Cerebellar cortex (tissue), 1 donor: ENCODE results near the gene COL28A1.

ENCODE experiments used
- DNase-seq: peaks from one replicate; pipeline ENCODE4 v3.0.0-alpha.2; 2015; ENCODE audit warnings: low spot score

The COL28A1 gene

DNA sequence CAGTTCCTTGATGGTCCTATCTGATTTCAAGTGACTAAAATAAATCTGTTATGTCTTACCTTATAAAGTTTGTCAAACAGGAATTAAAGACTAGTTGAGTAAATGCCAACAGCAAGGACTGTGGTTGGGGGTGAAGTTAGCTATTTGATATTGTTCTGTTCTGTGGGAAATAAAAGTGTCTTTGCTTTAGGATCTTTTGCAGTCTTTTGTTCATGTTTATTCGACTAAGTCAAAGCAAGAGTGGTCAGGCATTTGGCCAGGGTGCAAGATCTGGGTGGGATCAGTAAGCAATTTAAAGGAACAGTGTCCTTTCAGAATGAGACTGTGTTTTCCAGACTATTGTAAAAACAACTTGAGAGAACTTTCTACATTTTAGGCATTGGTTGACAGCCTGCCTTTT is at the start of gene COL28A1:
Gene COL28A1, minus strand, starts transcription at position 183 of the 400 bp plus-strand sequence. CDS start 2,998 bp downstream, outside the sequence.
- DNase-seq: no peak

DNA sequence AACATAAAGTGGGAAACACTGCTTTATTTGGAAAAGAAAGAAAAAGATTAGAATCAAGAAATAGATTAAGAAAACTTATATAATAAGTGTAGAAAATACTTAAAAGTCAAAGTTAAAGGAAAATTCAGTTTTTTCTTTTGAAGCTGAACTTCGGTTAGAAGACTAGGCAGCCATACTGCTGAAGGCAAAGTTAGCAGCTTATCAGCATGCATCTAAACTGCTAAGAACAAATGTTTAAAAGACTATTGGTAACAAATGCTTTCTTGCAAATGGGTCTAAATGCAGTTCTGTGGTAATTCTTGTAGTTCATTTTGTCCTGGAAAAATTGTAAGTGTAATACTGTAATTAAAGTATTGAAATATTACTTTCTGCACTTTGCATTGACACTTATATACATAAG is 49.0 kb upstream of the COL28A1 start:
- DNase-seq: no peak

DNA sequence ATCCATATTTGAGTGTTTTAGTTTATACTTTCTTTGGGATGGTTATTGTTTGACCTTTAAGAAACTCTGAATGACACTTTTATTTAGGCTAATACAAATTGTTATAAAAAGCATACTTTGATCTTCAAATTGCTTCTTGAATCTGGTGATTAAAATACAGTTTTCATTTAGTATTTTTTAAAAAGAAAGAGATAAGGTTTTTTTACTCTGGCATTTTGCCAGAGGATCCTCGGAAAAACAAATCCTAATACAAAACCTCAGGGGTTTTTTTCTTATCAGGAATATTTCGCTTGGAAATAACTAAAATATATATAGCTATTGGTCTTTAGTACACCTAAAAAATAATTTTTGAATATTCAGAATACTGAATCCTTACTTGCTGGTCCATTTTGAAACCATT is 48.1 kb upstream of the COL28A1 start:
- DNase-seq: no peak

DNA sequence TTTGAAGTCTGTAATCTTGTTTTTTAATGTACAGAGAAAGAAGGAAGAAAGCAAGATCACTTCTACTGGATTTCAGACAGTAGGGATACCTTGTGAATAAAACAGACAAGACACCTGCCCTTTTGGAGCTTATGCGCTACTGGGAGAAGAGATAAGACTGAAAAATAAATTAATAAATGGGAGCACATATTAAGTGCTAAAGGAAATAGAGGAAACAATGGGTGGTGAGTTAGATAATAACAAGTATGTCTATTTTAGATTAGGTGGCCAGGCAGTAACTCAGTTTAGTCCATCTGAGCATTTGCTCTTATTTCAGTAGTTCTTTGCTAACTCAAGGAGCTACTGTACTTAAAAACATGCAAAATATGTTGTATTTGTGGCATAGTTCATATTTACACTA is 46.9 kb upstream of the COL28A1 start:
- DNase-seq: no peak

DNA sequence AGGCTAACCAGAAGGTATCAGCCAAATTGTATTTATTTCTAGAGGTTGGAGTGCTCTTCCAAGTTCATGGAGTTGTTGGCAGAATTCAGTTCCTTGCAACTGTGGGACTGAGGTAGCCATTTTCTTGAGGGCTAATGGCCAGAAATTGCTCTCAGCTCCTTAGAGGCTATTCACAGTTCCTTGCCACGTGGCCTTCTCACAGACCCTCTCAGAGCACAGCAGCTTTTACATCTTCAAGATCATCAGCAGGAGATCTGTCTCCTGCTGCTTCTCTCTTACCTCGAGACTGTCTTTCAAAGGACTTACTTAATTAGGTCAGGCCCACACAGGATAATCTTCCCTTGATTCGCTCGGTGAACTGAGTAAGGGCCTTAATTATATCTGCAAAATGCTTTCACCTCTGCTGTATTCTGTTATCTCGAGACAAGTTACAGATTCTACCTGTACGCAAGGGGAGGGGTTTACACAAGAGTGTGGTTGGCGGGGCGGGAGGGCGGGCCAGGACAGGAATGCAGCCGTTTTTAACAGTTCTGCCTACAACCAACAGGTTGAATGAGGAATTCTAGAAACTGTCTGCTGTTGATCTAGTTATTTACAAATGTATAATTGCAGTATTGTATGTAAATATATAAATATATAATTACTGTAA is 46.0 kb upstream of the COL28A1 start:
- DNase-seq: no peak

DNA sequence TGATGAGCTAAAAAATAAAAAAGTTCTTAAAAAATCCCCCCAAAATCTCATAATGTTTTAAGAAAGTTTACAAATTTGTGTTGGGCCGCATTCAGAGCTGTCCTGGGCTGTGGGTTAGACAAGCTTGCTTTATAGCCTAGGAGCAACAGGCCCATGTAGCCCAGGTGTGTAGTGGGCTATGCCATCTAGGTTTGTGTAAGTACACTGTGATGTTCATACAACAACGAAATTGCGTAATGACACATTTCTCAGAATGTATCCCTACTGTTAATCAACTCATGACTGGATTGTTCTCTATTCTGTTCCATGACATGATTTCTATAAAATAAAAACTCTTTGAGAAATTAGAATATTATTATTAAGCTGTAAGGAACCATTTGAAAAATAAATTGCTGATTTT is 44.0 kb upstream of the COL28A1 start:
- no peak for DNase-seq

DNA sequence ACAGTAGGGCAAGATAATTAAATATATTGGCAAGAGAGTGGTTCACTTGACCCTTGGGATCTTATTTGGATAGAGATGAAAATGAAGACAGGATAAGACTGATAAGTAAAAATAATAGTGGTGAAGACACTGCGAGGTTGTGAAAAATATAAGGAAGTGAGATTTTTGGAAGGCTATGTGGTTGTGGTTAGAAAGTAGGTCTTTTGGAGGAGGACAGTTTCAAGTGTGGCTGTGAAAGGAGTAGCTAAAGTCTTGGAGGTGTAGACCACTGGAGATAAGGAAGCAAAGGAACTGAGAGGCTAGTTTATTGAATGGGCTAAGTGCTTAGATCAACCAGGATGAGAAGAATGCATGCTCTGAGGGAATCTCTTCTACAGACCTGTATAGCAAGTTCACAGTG is 42.2 kb upstream of the COL28A1 start:
- no peak for DNase-seq

DNA sequence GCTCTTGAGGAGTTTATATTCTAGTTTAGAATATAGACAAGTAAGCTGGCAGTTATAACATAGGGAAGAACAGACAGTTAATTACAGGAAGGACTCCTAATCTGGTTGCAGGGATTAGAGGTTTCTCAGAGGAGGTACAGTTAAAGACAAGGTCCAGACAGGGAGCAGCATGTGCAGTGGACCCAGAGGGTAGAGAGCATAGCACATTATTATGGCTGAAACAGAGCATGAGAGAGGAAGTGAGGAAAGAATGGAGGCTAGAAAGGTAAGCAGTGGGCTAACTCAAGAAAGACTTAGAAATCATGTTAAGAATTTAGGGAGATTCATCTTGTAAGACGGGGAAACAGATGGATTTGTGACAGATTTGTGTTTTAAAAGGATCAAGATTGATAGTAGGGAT is 40.7 kb upstream of the COL28A1 start:
- no peak for DNase-seq

DNA sequence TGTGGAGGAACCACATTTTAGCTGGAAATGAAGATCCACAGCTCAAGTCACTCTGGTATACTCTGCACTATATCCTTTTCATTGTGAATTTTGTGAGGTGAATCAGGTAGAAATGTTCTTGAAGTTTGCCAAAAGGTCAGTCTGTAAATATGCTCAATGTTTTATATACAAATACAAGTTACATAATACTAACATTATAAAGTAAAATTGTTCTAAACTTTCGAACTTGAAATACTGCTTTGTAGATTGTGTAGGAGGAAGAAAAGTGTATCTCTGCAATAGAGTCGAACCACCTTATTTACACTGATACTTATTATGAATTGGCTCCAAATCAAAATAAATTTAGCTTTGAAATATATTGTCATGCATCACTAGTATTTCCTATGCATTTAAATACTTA is 38.0 kb upstream of the COL28A1 start:
- no peak for DNase-seq

DNA sequence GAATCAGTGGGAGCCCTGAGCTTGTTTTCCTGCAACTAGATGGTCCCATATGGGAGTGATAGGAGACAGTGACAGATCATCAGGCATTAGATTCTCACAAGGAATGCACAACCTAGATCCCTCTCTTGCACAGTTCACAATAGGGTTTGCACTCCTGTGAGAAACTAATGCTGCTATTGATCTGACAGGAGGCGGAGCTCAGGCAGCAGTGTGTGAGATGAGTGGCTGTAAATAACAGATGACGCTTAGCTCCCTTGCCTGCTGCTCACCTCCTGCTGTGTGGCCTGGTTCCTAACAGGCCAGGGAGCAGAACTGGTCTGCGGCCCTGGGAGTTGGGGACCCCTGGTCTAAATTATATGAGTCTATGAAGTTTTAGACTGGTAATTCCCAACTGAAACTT is 34.9 kb upstream of the COL28A1 start:
- DNase-seq: no peak

DNA sequence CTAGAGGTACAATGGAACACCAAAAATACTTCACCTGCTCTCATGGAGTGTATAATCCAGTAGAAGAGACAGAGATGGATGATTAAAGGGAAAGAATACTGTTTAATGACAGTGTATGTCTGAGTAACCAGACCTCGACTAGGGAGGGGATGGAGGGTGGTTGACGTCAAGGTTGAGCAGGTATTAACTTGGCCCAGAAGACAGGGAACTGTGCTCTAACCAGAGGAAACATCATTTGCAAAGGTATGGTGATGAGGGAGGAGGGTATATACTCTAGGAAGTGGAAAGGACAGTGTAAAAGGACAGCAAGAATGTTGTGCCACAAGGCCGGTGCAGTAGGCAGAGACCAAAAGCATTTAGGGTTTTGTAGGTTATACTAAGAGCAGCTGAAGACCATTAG is 33.9 kb upstream of the COL28A1 start:
- DNase-seq: no peak

DNA sequence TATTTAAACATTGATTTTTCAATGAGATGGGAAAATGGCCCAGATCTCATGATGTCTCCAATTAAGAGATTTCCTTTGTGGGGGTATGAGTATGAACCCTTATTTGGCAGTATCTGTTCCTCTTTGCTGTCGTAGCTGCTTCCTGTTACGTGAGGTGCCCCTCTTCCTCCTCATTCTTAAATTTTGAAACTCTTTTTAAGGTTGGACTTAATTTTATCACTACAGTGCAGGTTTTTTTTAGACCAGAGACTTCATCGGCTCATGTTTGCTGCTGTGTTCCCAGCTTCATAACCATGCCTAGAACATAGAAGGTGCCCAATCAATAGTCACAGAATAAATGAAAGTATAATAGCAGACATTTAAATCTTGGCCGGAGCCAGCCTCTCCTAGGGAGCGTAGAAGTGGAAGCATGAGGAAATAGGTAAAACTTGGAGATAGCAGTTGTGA is 33.4 kb upstream of the COL28A1 start:
- no peak for DNase-seq

DNA sequence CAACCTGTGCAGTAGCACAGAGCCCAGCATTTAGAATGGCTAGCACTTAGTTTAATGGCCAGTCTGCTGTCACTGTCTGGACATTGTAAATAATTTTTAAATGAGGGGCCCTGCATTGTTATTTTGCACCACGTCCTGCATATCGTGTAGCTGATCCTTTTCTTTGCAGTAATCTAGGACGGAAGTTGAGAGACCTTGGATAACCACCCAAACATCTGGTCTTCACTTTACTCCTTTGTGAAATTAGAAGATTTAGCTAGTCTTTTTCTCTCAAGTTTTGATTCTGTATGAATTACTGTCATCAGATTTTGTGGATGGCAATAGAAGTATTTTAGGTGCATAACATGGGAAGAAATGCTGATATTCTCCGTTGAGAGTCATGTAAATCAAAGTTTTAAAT is 32.9 kb upstream of the COL28A1 start:
- no peak for DNase-seq

DNA sequence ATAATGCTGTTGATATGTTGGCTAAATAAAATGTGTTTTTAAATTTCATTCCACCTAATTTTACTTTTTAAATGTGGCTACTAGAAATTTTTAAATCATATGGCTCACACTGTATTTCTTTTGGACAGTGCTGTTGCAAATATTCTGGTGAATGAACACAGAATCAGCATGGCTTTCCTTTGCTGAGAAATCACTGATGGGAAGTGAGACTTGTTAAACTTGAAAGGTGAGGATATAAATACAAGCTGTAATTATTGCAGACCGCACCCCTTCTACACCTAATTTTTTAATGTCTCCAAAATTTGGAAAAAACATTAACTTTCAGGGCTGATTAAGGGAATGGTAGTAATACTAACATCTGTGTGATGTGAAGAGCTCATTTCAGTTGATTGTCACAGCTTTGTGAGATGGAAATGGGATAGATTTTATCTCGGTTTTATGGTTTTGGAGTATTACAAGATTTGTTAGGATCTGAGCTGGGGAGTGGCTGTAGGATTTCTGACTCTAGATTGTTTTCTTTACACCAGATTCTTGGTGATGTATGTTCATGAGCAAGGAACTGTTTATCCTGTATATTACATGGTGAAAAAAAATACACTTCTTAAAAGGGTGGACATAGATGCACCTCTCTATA is 32.3 kb upstream of the COL28A1 start:
- DNase-seq: no peak

DNA sequence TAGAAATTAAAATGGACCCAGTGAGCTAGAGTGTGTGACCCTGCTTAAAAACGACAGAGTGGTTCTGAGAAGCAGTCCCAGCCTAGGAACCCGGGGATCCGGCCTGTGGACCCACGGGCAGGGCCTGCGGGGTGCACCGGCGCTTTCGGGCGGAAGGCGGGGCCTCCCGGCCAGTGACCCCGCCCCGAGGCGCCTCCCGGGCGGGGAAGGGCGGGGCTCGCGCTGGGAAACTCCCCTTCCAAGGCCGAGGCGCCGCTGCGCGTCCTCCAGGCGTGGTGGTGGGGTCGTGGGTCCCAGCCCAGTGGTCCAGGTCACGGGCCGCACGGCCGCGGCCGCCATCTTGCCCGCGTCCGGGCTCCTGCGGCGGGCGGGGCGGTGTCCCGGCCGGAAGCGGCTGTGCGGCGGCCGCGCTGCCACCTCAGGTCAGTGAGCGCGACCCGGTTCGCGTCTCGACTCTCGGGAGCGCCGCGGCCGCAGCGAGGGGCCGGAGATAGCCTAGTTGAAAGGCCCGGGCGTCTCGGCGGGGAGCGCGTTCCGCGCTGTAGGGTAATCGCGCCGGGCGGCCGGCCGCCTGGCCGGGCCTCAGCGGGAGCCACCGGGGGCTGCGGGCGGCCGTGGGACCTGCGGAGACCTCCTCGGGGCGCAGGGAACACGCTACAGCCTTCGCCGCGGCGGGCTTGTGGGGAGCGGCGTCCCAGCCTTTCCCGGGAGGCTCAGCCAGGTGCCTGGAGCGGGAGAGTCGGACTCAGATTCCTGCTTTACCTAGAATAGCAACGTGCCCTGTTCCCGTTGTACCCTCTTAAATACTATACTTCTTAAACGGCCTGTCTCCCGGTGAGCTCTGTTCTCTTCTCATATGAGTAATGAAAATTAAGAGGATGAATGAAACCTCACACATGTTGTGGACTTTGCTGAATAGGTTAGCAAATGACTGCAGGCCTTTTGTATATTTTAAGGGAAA is 31.3 kb upstream of the COL28A1 start, which contains the start of gene MIOS:
Gene MIOS, plus strand, starts transcription at position 234 of the 961 bp plus-strand sequence. CDS start 5,592 bp downstream, outside the sequence.
- DNase-seq: peak; percentile 80

DNA sequence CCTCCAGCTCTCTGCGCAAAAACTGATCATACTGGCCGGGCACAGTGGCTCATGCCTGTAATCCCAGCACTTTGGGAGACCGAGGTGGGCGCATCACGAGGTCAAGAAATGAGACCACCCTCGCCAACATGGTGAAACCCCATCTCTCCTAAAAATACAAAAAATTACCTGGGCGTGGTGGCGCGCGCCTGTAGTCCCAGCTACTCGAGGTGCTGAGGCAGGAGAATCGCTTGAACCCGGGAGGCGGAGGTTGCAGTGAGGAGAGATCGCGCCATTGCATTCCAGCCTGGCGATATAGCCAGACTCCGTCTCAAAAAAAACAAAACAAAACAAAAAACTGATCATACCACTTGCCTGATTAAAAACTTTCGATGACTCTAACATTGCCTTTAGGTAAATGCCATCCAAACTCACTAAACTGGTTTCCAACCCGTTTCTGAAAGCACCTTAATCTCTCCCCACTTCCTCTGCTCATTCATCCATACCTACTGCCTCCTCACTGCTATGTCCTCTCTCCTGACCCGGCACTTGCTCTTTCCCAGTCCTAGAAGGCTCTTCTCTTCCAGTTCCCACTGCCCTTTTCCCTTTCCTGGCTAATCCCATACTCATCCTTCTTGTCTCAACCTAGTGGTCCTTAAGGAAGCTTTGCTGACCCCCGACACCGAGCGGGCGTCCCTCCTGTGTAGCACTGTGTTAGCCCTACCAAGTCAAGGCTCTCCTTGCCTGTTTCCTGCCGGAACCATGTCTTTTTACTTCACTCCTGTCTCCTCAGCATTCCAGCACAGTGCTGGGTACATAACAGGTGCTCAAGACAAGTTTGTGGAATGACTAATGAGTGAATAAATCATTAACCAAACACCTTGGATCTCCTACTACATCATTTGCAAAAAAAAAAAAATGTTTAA is 30.3 kb upstream of the COL28A1 start:
- no peak for DNase-seq

DNA sequence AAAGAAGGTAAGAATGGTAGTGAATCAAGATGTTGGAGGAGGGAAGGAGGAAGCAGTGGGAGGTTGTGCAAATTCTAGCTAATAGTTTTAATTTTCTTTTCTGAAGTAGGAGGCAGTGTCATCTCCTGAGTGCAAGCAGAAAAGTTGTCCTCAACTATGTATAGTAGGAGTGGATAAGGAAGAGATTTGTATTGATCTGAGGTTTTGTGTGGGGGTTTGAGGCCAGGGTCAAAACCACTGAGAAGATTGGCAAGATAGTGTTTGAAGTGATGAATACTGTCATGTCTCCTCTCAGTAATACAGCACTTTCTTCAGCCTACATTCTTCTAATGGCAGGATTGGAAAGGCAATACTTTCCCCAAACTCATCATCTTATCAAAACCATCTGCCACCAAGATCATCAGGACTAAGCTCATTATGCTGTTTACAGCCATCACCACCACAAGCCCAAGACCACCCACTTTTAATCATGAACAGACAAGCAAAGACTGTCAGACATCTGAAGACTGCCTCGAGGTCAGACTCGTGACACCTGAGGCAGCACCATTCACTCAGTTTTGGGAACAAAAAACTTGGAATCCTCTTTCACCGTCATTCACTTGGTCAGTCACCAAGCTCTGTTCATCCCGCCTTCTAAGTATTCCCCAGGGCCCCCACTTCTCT is 29.5 kb upstream of the COL28A1 start:
- DNase-seq: no peak

DNA sequence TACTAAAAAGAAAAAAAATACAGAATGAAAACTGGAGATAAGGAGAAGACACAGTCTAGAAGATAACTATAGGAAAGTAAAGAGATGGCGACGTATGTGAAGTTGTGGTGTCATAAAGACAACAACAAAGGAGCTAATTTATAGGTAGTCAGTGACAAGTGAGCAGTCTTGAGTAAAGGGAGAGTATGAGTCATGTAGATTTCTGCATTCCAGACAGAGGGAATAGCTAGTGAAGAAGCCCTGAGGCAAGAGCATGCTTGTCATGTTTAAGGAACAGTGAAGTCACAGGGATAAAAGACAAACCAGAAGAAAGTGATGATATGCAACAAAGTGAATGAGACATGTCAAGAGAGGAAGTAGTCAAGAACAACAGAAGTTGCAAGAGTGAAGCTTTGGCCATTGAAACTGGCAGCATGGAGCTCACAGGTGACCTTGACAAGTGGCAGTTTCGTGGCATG is 28.7 kb upstream of the COL28A1 start:
- DNase-seq: no peak

DNA sequence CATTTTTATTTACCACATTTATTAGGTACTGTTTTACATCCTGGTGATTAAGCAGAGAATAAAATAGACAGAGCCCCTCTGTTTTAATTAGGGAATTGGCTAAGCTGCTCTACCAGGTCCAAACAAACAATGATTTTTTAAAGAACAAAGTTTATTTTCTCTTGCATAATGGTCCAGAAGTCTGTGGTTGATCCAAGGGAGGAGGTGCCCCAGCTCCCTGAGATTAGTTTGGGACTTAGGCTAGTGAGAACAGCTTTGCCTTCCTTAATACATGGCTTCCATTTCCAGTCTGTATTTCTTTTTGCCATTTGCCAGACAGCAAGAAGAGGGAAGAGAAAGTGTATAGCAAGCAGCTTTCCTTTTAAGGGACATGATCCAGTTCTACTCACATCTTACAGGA is 28.1 kb upstream of the COL28A1 start:
- DNase-seq: no peak

DNA sequence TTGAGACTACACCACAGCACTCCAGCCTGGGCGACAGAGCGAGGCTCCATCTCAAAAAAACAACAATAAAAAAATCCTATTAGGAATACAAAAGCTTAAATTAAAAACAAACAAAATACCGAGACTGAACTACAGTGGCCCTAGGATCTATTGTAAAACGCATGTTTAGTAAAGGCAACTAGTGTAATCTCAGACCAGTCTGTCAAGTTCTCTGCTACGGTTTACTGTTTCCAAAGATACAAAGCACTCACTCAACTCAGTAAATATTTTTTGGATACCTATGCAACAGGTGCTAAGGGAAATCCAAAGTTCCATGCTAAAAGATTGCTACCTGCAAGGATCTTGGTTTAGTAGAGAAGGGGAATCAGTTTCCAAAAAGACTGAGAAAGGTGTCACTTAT is 27.6 kb upstream of the COL28A1 start:
- DNase-seq: no peak

DNA sequence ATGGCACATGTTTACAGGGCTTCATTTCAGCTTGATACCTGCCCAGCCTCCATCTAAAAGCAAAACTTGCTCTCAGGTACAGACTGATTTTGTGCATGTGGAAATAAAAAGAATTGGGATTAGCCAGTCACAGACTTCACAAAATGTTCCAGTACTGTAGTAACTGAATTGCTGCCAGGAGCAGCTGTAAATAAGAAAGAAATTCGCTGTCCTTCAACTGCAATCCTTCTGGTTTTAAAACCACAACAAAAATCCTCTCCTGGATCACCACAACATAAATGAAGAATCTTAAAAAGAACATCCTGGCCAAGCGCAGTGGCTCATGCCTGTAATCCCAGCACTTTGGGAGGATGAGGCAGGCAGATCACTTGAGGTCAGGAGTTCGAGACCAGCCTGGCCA is 27.1 kb upstream of the COL28A1 start:
- no peak for DNase-seq
